NCI-H345 treated with DMSO at 0.1 percent for 48 hours (cell line): ENCODE measurements around the gene PCP2.

ENCODE experiments used
- DNase-seq: peaks from one replicate; lab custom pipeline; 2025; ENCODE audit not compliant: unreplicated experiment; lab: John Stamatoyannopoulos, UW

Gene PCP2

DNA sequence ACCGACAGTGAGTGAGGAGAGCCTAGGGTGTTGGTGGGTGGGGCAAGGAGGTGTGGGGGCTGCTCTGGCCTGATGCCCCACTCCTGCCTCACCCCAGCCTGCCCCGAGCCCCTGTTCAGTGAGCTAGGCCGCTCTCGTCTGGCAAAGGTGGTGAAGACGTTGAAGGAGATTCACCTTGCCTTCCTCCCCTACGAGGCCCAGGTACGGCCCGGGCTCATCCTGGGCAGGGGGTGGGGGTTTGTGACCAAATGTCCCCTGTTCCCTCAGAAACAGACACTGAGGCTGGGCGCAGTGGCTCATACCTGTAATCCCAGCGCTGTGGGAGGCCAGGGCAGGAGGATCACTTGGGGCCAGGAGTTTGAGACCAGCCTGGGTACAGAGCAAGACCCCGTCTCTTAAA, 7.3 kb upstream of the PCP2 start:
- DNase-seq, result no peak

DNA sequence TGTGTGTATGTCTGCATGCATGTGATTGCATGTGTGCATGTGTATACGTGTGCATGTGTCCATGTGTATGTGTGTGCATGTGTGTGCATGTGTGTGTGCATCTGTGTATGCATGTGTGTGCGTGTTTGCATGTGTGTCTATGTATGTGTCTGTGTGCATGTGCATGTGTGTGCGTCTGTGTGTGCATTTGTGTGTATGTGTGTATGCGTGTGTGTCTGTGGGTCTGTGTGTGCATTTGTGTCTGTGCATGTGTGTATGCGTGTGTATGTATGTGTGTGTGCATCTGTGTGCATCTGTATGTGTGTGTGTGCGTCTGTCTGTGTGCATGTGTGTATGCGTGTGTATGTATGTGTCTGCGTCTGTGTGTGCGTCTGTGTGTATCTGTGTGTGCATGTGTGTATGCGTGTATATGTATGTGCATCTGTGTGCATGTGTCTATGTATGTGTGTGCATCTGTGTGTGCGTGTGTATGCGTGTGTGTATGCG, 6.4 kb upstream of the PCP2 start:
- DNase-seq, result no peak

DNA sequence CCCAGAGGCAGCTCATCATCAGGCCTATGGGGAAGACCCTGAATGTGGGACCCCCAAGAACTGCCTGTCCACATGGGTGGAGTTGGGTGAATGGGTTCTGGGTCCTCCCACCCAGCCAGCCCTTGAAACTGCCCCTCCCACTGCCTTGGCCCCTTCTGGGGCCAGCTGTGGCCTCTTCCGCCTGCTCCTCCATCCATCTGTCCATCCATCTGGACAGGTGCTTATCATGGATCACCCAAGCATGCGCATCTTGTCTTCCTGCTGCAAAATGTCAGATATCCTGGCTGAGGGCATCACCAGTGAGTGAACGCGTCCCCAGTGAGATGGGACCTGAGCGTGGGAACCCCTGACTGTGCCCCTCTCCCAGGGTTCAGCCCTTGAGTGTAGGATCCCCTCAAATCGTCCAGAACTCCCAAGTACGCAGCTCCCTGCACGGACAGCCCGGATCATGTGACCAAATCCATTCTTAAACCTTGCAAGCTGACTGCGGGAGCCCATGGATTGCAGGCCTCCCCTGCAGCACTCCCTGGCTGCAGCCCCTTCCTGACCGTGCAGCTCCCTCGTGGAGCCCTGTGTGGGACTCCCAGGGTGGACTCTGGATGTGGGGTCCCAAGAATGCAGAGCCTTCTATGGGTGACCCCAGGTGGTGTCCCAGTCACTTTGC, 5.4 kb upstream of the PCP2 start:
- DNase-seq, result no peak

DNA sequence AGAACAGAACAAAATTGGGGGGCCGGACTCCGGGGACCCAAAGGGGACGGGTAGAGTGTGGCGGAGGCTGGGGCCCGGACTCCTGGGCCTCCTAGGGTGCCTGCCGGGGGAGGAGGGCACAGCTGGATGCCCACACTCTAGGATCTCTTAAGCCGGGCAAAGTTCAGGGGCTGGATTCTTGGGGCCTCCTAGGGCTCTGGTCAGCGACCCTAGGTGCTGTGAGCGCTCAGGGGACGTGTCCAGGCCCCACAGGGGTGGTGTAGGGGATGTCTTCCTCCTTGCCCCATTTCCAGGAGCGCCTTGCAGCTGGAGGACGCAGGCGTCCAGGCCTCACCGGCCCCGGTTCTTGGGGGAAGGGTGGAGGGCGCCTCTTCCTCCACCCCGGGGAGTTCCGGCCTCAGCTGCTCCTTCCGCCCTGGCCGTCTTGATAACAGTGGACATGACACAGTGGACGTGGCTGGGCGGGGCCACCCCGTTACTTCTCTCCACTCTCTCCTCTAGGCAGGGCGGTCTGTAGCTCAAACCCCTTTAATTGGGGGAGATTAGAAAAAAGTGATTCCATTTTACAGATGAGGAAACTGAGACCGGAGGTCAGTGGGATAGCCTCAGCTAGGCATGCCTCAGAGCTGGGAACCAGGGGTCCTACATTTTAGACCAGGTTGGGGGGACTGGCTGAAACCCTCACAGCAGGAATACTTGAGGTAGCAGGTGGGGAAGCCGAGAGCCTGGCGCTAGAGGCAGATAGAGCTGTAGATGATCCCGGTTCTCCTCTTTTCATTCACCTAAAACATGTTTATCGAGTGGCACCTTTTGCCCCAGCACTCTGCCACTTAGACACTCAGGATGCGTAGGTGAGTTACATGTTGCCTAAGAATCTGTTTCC, 4.1 kb upstream of the PCP2 start:
- no peak for DNase-seq

DNA sequence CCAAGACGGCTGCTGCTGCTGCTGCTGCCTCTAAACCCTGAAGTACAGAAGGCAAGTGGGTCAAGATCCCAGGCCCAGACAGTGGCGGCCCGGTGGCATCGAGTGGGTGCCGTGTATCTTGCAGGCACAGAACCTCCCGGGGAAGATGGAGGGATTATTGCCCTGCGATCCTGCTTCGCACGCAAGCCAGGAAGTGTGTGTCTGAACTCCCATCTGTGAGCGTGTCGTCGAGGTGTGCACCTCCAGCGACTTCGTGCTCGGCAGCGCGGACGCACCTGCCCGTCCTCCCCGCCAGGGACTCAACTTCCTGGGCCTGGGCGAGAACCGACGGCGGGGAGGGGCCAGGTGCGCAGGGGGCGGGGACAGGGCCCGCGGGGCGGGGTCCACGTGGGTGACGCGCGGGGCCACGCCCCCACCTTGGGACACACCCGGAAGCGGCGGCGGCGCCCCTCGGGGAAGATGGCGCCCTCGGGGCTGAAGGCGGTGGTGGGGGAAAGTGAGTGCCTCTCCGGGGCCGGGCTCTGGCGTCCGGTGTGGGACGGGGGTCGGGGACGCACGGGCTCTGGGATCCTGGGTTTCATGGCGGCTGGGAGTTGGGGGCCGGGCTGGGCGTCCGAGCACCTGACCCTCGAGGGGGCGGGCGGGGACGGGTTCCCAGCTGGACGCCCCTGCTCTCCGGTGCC, 3.3 kb upstream of the PCP2 start, which contains the start of gene STXBP2:
TSS of gene STXBP2 (plus strand) at position 420 of the 683 bp plus-strand sequence. CDS start at position 460, 40 bp downstream.
- DNase-seq, result peak; percentile 61

DNA sequence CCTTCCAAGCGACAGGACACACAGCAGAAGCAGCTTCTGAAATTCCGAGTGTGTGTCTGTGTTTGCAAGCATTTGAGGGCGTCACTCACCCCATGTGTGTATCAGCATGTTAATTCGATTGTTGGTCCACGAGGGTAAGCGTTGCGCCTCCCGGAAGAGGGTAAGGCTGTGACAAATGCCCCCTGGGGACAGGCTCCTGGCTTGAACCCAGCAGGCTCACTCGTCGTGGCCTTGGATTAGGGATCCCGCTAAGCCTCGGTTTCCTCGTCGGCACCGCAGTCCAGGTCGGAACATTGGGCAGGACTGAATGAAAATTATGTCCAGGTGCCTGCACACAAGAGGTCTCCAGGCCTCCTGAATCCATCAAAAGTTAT, 2.8 kb upstream of the PCP2 start:
- no peak for DNase-seq

DNA sequence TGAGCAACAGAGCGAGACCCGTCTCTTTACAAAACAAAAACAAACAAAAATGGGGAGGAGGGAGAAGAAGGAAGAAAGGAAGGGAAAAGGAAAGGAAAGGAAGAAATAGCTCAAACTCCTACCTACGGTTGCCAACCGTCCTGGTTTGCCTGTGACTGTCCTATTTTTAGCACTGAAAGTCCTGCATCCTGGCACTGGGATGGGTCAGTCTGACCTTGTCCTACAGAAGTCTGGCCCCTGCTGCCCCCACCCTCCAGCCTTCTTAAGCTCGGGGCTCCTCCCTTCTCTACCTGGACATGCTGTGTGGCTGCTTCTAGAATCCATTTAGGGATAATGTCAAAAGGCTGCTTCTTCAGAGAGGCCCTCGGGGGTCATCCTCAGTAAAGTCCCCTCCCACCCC, 2.2 kb upstream of the PCP2 start:
- no peak for DNase-seq

DNA sequence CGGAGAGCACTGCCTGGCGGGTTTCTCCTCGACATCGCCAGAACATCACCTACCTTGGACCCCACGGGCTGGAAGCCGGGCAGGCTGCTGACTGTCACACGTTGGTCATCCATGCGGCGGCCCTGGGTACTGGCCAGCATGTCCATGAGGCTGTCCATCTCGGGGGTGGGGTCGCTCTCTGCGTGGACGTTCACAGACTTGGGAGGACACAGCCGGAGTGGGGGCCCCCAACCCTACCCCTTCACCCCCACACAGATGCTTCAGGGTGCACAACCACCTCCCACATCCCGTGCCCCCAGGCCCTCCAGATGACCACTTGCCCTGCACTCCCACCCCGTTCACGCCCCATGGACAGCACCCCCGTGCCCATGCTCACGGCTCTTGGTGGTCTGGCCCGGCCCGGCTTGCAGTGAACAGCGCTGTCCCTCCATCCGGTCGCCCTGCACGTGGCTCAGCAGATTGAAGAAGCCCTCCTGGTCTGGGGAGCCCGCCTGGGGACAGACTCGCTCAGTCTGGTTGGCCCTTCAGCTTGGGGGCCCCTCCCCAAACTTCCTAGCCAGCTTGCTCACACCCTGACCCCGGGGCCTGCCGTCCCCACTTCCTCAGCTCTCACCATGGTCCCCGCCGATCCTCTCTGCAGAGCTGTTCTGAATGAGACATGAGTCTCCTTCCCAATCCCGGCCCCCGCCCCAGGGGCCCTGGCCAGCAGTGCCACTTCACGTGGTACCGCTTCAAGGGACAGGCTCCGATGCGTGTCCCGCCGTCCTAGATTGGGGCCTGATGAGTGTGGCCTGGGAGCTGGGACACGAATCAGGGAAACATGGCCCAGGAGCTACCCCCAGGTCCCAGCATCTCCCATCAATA, 947 bp downstream of the PCP2 start:
- no peak for DNase-seq

DNA sequence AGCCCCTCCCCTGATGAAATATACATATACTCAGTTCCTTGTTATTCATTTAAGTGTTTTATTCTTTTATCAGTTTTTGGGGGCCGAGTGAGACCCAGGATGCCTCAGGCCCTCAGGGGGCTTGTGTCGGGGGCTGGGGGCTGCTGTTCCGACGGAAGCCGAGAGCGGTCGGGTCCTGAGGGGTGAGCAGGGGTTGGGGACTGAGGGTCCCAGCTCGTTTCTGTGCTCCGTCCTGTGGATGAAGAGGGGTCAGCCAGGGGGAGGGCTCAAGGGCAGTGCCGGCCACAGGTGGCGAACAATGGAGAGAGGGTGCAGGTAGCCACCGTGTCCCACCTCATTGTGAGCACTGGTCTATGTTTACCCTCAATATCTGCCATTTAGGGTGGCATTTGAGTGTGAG, 1.9 kb downstream of the PCP2 start:
- DNase-seq, result no peak

DNA sequence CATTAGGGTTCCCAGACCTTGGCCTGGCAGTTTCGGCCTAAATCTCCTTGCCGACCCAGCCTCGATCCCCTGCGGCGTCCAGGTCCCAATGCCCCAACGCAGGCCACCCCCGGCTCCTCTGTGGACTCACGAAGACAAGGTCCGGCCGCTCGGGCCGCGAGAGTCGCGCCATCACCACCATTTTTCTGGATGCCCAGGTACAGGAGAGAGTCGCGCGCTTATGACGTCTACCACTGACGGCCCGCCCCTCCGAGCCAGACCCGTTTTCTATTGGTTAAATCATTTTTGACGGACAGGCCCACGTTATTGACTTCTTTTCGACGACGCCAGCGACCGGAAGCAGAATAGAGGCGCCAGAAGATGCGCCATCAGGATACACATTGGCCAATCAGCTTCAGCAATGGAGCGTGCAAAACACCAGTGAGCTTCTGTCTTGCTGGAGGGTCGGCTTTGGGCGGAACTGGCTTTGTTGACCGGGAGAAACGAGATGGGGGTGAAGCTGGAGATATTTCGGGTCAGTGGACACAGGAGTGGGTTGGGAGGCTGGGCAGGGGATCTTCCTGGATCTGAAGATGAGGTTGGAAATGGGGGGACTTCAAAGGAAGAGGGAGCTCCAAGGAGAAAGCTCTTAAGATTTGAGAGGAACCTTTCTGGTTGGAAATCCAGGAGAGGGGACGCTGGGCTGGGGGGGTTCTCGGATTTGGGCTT, 4.0 kb downstream of the PCP2 start, which contains the start of the genes PET100 and XAB2:
TSS of gene PET100 (plus strand) at position 447 of the 708 bp plus-strand sequence. CDS start at position 488, 41 bp downstream.
TSS of gene XAB2 (minus strand) at position 199 of the 708 bp plus-strand sequence. CDS start at position 181, 18 bp downstream.
- peak; percentile 98 for DNase-seq

DNA sequence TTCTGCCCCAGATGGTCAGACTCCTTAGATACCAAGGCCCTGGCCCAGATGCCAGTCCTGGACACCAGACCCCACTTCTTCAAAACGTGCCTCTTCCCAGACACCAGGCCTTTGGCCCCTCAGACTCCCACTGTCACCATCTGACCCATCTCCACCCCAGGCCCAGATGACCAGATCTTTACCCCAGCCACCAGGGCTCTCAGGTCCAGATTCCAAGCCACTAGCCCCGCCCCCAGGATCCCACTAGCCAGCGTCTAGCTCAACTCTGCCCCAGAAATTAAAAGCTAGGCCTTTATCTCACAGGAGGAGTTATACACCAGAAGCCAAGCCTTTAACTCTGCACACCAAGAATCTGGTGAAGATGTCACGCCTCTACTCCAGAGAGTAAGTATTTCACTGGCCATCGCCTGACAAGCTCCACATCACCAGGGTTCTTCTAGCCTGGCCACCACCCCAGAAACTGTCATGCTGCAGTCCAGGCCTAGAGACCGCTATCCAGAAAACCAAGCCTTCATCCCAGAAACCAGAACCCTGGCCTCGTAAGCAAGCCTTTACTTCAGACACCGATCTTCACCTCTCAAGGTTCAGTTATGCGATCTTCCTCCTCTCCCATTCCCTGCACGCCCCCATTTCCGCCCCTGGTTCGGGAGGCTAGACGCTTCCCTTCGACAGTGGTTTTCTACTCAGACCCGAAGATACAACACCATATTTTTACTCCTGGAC, 4.8 kb downstream of the PCP2 start:
- no peak for DNase-seq

DNA sequence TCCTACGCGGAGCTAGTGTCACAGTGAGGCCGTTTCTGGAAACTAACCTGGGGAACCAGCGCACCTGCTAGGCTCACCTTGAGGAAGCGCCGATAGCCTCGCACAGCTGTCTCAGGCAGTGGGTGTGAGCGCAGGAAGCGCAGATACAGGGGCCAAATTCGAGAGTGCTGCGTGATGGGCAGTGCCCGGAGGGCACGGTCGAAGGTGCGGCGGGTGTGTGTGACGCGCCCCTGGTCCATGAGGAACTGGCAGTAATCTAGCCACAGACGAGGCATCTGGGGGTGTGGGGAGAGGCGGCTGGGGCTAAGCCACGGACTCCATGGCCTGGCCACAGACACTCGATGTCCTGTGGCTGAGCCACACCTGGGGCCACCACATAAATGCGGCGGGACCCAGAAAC, 6.4 kb downstream of the PCP2 start:
- no peak for DNase-seq

DNA sequence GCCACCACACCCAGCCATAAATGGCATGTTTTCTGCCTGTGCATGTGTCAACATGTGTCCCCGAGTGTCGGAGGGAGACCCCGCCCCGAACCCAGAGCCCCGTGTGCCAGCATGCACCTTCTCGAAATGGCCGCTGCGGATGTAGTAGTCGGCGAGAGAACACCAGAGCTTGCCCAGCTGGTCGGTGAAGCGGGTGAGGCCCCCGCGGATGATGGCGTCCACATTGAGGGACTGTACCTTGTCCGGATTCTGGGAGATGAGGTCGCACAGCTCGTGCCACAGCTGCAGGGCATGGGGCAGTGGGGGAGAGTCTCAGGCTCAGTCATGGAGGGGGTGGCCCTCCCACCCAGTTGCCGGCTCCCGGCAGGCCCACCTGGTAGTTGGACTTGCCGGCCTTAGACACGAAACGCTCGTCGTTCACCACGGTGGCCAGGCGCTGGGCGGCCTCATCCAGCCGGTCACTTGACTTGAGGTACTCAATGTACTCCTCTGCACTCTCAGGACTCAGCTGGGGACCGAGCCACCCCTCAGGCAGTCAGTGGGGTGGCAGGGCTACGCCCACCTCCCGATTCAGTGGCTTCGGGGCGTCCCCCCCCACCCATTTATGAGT, 7.7 kb downstream of the PCP2 start:
- no peak for DNase-seq

DNA sequence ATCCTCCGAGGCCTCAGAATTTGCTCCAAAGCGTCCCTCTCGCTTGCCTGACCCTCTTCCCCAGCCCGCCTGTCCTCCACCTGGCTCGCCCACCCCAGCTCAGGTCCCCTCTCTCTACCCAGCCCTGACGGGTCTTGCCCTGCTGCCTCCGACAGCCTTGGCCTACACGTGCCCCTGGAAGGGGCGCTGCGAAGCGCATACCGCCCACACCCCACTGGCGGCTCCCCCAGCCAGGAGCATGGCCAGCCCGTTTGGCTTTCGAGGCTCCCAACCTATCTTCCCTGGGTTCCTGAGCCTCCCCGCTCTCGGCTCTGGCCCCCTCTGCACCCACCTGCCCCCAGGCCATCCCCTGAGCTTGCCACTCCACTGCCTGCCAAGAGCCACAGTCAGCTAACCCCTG, 8.7 kb downstream of the PCP2 start:
- DNase-seq, result no peak

DNA sequence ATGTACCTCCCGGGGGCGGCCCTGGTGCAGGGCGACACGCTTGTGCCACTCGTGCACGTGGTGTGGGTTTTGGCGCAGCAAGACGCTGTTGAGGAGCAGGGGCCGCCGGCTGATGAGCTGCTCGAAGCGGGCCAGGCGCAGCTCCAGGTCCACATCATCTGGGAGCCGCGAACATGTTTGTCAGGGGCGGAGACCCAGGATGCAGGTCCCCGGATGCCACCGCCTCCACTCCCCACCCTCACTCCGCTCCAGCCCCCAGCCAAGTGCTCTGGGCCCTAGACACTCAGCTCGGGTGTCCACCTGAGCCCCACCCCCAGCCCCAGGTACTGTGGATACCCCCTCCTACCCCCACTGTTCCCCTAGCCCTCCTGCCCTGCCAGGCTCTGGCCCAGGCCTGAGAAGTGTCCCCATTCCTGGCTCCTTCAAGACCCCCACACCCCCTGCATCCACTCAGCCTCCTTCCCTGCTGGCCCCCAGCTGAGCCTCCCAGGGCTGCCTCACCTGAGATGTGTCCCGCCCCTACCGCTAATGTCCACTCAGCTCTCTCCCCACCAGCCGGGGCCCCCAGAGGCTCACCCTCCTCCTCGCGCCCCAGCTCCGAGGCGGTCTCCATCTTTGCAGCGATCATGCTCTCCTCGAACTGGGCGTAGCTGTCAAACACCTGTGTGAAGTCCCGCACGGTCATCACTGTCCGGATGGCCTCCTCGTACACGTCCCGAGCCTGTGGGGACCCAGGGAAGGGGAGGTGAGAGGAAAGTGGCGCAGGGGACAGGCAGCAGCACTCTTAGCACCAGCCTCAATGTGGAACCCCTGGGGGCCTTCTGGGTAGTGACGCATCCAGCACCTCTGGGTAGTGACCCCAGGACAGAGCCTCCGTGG, 9.6 kb downstream of the PCP2 start:
- no peak for DNase-seq

DNA sequence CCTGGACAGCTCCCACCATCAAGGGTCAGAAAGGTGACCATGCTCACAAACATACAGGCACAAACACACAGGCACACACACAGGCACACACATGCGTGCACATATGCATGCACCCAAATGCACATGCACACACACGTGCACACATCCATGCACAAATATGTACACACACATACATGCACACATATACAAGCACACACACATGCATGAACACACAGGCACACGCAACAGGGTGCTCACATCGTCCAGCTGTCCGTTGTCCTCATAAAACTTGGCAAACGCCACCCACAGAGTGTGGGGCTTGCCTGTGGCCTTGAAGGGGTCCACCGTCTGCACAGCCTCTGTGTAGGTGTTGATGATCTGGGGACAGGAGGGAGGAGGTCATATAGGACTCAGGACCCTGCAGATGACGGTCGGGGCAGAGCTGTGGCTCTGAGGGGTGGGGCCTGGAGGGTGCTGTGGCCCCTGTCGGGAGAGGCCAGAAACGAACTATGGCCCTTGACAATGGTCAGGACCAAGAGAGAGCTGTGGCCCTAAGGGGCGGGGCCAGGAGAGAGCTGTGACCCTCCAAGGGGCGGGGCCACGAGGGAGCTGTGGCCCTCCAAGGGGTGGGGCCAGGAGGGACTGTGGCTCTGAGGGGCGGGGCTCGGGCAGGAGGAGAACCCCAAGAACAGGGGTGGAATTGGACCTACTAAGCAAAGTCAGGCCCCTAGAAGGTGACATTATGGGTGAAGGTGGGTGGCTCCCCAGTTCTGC, 10.4 kb downstream of the PCP2 start:
- DNase-seq, result no peak
